HT1080 (cell line): ENCODE measurements around the gene MT4. TPM values are rescaled to one million over a fixed set of nuclear protein-coding genes. Genes with fewer than 3 reads are reported as not detected.
"Not testable (repeated sequence)": the region's sequence is repeated elsewhere in the genome, so short reads cannot be mapped to it uniquely, and the experiment has no call there.

Experiments
- DNase-seq: peaks from one replicate; pipeline ENCODE4 v3.0.0-alpha.2; 2015; ENCODE audit warnings: low read depth
- total RNA-seq: library from RNA; depleted of rRNA; stranded (reverse); fragments of >200 nt; shearing (Covaris generic); gene quantifications from 2 replicates; pipeline ENCODE4 v1.2.3, GENCODE V29; 2014

Gene MT4
- total RNA-seq, 1 experiment from 2014 or later, result not detected

DNA sequence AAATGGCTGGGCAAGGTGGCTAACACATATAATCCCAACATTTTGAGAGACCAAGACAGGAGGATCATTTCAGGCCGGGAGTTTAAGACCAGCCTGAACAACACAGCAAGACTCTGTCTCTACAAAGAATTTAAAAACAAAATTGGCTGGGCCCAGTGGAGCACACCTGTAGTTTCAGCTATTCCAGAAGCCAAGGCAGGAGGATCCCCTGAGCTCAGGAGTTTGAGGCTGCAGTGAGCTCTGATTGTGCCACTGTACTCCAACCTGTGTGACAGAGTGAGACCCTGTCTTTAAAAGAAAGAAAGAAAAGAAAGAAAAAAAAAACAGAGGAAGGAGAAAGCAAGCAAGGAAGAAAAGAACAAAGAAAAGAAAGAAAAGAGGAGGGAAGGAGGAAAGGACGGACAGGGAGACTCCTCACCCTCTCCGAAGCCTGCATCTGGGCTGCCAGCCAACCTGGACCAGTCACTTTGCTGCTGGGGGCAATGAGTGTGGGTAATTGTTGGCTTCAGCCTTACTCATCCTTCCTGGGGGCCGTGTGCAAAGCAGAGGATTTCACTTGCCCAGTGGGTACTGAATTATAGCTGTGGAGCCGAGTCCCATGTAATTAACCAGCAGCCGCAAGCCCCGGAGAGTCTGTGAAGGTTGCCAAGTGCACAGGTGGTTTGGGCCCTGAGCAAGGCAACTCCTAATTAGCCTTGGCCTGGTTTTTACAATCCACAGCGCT, 6.7 kb upstream of the MT4 start:
- DNase-seq, result peak; percentile 89

DNA sequence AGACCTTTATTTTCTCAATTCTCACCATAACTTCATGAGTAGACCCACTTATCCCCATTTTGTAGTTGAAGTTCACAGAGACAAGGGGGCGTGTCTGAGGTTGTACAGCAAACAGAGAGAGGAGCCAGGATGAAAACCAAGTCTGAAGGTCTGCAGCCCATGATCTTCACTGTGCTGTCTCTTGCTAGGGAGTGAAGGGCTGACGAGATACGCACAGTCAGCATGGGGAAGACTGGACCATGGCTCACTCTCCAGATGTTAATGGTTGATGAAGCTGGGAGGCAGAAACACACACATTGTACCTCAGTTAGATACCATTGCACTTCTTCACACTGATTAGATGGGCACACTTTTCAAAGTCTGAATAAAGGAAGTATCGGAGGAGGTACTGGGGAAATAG, 5.8 kb upstream of the MT4 start:
- DNase-seq, result no peak

DNA sequence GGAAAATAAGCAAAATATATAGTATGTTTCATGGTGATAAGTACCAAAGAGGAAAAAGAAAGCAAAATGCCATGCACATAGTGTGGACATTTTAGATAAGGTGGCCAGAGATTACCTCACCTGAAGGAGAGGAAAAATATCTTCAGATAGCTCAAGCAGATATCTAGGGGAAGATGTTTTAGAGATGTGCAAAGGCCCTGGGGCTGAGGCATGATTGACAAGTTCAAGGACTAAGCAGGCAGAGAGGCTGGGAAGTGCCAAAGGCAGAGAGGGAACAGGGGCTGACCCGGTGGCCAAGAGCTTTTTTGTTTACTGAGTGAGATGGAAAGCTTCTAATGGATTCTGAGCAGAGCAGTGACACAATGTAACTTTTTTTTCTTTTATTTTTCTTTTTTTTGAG, 4.4 kb upstream of the MT4 start:
- DNase-seq, result no peak

DNA sequence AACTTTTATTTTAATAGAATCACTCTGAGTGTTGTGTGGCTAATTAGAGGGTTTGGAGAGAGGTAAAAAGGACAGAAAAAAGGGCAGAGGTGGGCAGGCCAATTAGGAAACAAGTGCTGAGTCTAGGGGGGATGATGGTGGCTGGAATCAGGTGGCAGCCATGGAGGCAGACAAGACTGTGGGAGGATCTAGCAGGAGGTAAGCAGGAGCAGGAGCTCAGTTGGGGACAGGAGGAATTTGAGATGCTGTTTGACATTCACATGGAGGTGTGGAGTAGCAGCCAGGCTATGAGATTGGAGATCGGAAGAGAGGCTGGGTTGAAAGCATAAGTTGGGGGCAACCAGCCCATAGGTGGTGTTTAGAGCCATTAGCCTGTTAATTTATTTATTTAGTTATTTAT, 3.7 kb upstream of the MT4 start:
- DNase-seq, result no peak

DNA sequence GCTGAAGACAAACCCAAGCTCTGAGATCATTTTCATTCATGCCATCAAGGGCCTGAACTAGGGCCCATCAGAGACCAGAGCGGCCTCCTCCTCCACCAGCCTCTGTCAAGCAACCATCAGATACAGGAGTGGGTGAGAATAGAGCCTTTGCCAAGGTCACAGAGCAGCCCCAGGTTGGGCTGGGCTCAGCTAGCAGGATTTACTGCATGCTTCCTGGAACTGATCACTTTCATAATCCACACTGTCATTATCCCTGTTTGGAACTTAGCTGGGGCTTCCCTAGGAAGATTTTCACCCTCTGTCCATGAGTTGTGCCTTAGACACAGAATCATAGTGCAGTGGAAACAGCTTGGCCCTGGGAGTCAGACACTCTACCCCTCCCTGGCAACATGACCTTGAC, 5.1 kb downstream of the MT4 start:
- no peak for DNase-seq

DNA sequence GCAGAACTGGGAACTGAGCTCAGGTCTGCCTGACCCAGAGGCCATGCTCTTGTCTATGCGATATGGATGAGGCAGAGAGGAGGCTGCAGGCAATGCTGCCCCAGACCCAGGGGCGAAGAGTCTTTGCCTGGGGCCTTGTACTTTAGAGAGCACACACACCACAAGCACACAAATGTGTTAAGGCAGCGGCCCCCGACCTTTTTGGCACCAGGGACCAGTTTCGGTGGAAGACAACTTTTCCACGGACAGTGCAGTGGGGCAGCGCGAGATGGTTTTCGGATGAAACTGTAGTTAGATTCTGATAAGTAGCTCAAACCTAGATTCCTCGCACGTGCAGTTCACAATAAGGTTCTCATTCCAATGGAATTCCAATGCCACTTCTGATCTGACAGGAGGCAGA, 6.7 kb downstream of the MT4 start:
- no peak for DNase-seq

DNA sequence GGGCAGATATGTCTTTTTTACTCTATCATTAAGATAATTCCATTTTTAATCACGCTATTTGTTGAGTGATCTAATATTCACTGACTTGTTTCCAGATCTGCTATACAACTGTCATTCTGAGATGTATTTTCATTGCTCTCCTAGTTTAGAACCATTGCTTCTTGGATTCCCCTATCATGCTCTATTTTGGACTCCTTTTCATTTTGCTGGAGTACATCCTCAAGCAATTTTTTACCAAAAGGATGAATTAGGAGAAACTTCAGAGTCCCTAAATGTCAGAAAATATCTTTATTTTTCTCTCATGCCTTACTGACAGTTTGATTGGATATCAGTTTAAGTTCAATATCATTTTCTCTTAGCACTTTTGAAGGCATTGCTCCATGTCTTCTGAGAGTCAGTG, 9.8 kb downstream of the MT4 start:
- no peak for DNase-seq

DNA sequence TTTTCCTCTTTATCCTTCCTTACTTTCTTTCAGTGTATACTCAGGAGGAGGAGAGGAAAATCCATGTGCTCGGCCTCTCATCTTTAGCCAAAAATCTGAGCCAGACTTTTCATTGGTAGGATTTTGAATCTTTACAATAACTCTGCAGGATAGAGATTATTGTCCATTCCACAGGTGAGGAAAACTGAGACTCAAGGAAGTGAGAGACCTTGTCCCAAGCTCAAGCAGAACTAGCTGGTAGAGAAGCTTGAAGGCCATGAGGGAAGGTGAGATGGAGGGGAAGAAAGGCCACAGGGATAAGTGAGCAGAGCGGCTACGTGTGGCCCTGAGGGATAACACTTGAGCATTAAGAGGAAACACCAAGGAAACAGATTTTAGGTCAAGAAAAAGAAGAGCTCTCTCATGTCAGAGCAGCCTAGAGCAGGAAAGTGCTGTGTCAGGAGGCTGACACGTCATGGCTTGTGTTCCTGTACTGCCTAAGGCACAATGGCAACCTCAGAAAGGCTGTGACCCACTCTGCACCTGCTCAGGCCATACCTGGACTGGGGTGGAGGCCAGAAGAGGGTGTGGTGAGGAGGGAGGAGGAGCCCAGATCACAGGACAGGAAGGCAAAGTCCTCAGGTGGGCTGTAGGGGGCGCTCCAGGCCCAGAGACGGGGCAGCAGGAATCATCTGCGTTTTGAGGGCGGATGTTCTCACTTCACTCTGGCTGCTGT, 11.9 kb downstream of the MT4 start:
- DNase-seq, result peak; percentile 67

DNA sequence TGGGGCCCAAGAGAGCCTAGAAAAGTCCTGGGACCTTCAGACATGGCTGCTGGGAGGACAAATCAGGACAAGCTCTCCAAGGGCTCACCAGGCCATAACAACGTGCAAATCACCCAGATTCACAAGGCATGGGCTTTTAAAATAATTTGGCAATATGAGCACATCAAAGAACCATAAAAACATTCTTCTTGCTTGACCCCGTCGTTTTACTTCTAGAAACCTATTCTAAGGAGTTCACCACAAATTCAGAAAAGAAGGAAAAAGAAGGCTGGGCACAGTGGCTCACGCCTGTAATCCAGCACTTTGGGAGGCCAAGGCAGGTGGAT, 12.4 kb downstream of the MT4 start:
- DNase-seq, result no peak

DNA sequence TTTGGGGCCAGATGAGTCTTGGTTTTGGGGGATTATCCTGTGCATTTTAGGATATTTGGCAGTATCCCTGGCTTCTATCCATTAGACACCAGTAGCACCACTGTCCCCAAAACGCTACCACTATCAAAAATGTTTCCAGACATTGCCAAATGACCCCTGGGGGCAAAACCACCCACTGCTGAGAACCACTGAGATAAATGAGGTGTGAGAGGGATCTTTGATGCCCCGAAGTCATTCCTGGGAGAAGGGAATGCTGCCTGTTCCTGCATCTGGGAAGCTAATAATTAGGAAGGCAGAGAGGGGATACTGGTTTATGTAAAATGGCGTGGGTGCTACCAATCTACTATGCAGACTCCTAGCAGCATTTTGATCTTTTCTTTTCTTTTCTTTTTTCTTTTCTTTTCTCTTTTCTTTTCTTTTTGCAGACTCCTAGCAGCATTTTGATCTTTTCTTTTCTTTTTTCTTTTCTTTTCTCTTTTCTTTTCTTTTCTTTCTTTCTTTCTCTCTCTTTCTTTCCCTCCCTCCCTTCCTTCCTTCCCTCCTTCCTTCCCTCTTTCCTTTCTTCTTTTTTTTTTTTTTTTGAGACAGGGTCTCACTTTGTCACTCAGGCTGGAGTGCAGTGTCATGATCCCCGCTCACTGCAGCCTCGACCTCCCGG, 15.6 kb downstream of the MT4 start:
- no peak for DNase-seq

DNA sequence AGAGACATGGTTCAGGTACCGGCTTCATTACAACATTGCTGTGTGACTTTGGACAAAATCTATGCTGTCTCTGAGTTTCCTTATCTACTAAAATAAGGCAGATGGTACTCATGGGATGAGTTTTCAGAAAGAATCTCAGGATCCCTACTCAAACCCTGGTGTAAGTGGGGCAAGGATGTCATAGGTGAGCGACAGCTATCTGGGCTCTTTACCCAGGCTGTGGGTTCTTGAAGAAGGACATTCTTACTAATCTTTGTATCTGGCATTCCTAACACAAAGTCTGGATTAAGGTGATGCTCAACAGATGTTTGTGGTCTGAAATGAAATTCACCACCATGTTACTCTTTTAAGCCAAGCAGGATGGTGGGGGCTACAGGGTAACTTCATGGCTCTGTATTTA, 18.0 kb downstream of the MT4 start:
- not testable (repeated sequence) for DNase-seq

DNA sequence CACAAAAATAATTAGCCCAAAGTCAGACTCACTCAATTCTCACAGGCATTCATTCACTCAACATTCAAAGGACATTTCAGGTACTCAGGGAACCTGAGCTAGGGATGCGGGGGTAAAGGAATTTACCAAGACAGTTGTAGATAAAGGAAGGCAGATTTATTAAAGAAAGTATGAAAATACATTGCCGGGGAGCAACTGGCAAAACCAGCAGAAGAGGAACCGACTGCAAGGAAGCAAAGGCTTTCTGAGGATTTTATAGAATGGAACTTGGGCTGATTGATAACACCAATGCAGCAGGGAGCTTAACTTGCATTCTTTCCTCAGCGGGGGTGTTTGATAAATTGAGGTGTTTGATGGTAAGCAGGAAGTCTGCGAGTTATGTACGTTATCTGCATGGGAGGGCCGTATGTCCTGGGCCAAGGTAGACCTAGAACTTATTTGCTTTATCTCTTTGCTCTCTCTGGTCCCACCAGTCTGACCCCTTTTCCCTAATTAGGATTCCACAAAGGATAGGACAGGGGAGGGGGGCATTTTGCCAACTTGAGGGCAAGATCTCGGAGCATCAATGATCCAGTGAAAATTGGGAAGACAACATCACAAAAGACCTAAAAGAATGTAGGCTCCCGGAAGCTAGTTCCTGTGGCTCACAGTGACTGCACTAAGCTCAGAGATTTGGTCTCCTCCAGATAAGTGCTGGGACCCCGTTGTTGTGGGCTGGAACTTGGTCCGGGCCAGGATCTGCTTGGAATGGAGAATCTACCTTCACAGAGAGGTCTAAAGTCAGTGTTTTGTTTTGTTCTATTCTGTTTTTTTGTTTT, 18.7 kb downstream of the MT4 start:
- no peak for DNase-seq

DNA sequence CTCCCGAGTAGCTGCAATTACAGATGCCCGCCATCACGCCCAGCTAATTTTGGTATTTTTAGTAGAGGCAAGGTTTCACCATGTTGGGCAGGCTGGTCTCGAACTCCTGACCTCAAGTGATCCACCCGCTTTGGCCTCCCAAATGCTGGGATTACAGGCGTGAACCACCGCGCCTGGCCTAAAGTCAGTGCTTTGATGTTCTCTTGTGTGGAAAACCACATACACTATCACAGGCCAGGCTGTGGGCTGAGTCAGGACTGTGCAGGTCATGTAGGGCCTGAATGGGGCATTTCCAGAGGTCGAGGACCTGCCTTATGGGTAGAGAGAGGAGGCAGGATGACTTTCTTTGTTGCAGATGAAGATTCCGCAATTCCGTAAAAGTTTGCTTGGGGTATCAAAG, 19.4 kb downstream of the MT4 start:
- no peak for DNase-seq

DNA sequence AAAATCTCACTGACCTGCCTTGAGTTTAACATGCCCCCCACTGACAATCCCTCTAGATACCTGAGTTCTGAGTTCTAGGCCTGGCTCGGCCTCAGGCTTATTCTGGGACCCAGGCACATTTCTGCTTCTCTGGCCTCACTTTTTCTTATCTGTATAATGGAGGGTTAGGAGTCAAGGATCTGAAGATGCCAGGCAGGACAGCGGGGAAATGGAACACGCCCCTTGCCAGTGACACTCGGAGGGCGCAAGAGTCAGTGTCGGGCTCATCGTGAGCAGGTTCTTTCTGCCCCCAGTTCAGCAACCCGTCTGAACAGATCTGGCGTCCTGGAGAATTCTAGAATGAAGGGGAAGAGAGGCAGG, 23.9 kb downstream of the MT4 start:
- DNase-seq, result no peak

DNA sequence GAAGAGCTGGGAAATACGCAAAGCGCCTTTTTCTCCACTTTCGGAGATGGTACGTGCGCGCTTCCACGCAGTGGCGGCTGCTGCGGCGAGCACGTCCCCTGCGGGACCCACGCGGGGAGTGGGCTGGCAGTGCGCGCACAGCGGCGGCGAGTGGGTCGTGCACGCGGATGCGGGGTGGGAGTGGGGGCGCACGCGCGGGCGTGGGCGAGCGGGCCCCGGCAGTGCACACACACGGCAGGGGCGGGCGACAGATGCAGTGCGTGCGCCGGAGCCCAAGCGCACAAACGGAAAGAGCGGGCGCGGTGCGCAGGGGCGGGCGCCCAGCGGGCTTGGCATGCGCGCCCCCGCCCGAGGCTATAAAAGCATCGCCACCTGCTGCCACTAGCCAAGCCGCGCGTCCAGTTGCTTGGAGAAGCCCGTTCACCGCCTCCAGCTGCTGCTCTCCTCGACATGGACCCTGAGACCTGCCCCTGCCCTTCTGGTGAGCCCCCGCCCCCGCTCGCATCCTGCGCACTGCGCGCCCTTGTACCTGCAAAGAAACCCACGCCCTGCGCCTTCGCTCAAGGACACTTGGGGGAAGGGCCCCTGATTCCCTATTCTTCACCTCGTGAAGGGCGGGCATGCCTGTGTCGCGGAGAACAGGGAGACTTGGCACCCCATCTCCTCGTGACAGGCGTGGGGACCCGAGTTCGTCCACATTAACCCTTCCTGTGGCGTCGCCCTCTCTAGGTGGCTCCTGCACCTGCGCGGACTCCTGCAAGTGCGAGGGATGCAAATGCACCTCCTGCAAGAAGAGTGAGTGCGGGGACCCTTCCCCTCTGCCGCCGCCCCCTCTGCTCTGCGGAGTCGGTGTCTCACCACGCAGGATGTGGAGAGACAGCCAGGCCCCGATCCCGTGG, 24.5 kb downstream of the MT4 start, which contains the start of gene MT3:
TSS of gene MT3 (plus strand) at position 388 of the 899 bp plus-strand sequence. CDS start at position 451, 63 bp downstream.
- DNase-seq, result no peak

DNA sequence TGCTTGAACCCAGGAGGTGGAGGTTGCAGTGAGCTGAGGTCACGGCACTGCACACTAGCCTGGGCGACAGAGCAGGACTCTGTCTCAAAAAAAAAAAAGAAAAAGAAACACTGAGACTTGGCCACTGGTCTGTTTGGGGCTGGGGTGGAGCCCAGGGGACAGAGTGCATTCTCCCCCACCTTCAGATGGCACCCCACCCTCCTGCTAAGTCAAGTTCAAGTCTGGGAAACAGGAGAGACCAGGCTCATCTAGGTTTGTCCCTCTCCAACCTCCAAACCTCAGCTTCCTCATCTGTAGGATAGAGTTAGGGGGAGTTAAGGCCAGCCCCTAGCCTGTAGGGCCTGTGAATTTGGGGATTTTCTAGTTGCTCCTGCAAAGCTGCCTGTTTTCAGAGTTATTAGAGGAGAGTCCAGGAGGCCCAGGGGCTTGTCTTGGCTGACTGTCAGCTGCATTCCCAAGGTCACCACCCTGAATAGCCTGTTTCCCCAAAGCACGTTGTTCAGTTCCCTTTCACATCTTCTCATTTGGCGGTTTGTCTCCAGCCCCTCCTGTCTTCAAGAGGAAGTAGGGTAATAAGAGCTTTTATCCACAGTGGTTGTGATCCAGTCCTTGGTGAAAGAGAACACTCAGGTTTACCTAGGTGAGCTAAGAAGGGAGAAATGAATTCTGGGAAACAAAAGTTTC, 26.6 kb downstream of the MT4 start:
- DNase-seq, result no peak

DNA sequence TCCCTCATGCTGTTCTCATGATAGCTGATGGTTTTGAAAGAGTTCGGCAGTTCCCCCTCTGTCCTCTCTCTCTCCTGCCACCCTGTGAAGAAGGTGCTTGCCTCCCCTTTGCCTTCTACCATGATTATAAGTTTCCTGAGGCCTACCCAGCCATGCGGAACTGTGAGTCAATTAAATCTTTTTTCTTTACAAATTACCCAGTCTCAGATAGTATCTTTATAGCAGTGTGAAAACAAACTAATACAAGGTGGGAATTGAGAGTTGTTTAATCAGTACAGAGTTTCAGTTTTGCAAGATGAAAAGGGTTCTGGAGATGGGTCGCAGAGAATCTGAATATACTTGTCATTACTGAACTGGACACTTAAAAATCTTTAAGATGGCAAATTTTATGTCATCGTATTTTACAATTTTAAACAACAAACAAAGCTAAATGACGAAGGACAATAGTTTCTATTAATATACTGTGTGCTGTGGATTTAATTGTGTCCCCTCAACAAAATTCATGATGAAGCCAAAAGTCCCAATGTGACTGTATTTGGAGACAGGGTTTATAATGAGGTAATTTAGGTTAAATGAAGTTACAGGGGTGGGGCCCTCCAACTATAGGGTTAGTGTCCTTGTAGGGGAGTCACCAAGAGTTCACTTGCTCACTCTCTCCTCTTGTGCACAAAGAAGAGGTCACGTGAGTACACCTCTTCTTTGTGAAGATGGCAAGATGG, 28.9 kb downstream of the MT4 start:
- no peak for DNase-seq

DNA sequence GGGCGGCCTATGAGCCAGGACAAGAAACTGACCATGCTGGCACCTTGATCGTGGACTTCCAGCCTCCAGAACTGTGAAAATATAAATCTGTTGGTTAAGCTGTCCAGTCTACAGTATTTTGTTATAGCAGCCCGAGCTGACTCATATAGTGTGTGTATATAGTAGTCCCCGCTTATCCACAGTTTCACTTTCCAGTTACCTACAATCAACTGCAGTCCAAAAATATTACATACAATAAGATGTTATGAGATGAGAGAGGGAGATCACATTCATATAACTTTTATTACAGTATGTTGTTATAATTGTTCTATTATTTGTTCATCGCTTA, 29.4 kb downstream of the MT4 start:
- no peak for DNase-seq

DNA sequence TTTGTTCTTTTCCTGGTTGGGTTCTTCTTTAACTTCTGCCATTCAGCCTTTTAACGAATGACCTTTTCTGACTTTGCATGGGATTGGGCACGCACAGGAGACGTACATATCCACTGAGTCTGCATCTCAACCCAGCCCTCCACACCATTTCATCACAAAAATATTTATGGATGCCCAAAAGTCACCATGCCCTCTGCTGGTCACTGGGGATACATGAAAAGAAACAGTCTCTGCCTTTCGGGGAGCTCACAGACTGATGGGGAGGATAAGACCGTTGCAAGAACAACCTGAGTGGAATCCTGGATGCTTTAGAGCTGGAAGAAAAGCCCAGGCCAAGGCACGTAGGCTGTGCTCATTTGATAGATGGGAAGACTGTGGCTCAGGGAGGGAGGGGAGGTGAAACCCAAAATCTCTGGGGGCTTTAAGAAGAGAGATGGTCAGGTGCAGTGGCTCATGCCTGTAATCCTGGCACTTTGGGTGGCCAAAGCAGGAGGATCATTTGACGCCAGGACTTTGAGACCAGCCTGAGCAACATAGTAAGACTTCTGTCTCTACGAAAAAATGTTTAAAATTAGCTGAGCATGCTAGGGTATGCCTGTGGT, 35.6 kb downstream of the MT4 start:
- DNase-seq, result peak; percentile 60
